ENCODE measurements around the gene DLGAP4.
A peak's percentile ranks its signal among the peaks of the same experiment; 100 is the strongest.

Gene DLGAP4

DNA sequence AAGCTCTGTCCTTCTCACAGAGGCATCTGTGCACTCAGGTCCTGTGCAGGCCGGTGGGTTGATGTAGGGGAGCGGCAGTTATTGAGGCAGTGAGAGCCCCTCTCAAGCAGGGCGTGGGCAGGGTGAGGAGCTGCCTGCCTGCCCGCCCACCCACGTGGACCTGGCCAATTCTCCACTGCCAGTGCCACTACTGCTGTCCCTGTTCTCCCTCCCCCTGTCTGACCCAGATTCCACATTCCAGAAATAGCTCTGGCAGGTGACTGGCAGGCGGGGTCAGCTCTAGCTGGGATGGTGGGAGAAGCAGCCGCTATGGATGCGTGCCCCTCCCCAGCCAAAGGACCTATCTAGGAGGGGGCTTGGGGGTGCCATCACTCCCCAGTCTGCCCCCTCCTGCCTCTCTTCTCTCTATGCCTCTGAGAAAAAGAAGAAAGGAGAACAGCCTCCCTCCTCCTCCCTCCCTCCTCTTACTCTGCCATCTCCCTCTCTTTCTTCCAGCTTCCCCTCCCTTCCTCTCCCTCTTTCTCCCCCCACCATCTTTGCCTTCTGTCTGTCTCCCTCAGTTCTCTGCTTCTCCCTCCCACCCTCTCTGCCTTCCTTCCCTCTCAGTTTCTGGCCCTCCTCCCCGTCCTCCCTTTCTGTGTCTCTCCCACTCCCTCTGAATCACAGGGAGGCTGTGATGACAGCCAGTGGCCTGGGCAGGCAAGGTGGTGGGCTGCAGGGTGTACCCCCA lies 148.7 kb downstream of the DLGAP4 start:
- ATAC-seq, result peak; percentile 73
- TF ChIP-seq BACH2 (CRISPR knock-in tag; IDR thresholded peaks at IDR 0.05; ENCODE audit: borderline replicate concordance) (no peak), ZNF565 (CRISPR knock-in tag; conservative IDR thresholded peaks at IDR 0.05; ENCODE audit: low read depth) (no peak), ZNF70 (CRISPR knock-in tag; IDR thresholded peaks at IDR 0.05) (no peak), RARB (CRISPR knock-in tag; IDR thresholded peaks at IDR 0.05) (no peak), GLIS3 (CRISPR knock-in tag; IDR thresholded peaks at IDR 0.05) (no peak), ZFP30 (CRISPR knock-in tag; IDR thresholded peaks at IDR 0.05) (no peak)
- TF ChIP-seq, protein P1, sequence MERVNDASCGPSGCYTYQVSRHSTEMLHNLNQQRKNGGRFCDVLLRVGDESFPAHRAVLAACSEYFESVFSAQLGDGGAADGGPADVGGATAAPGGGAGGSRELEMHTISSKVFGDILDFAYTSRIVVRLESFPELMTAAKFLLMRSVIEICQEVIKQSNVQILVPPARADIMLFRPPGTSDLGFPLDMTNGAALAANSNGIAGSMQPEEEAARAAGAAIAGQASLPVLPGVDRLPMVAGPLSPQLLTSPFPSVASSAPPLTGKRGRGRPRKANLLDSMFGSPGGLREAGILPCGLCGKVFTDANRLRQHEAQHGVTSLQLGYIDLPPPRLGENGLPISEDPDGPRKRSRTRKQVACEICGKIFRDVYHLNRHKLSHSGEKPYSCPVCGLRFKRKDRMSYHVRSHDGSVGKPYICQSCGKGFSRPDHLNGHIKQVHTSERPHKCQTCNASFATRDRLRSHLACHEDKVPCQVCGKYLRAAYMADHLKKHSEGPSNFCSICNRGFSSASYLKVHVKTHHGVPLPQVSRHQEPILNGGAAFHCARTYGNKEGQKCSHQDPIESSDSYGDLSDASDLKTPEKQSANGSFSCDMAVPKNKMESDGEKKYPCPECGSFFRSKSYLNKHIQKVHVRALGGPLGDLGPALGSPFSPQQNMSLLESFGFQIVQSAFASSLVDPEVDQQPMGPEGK (CRISPR knock-in tag; IDR thresholded peaks at IDR 0.05; ENCODE audit: borderline replicate concordance), result peak; percentile 38; the same call in 1 of the 2 replicates
- TF ChIP-seq, protein P2, sequence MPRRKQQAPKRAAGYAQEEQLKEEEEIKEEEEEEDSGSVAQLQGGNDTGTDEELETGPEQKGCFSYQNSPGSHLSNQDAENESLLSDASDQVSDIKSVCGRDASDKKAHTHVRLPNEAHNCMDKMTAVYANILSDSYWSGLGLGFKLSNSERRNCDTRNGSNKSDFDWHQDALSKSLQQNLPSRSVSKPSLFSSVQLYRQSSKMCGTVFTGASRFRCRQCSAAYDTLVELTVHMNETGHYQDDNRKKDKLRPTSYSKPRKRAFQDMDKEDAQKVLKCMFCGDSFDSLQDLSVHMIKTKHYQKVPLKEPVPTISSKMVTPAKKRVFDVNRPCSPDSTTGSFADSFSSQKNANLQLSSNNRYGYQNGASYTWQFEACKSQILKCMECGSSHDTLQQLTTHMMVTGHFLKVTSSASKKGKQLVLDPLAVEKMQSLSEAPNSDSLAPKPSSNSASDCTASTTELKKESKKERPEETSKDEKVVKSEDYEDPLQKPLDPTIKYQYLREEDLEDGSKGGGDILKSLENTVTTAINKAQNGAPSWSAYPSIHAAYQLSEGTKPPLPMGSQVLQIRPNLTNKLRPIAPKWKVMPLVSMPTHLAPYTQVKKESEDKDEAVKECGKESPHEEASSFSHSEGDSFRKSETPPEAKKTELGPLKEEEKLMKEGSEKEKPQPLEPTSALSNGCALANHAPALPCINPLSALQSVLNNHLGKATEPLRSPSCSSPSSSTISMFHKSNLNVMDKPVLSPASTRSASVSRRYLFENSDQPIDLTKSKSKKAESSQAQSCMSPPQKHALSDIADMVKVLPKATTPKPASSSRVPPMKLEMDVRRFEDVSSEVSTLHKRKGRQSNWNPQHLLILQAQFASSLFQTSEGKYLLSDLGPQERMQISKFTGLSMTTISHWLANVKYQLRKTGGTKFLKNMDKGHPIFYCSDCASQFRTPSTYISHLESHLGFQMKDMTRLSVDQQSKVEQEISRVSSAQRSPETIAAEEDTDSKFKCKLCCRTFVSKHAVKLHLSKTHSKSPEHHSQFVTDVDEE (CRISPR knock-in tag; IDR thresholded peaks at IDR 0.05), result no peak

DNA sequence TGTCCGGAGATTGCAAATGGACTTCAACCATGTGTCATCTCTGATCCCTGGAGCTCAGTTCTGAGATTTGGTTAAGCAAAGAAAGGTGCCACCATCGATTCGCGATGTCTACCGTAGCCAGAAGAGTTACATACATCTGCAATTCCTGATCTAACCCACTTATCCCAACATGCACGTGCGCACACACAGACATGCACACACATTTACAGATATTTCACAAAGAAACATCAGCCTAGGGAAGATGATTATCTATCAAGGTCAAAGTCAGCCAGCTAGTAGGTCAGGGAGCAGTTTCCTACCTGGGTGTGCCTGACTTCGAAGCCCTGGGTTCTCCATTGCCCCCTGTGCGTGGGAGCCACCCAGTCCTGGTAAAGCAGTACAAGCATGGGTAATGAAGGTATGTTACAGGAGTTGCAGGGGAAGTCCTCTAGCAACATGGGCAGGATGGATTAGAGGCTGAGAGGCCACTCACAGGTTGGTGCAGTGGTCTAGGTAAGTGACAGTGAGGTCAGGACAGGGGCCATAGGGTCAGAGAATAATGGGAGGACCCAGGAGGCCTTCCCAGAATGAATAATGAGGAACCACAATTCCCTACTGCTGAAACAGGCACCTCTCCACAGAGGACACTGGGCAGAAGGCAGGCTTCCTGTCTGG lies 150.0 kb downstream of the DLGAP4 start:
- ATAC-seq, result no peak
- no peak for TF ChIP-seq TOX (CRISPR knock-in tag; IDR thresholded peaks at IDR 0.05; ENCODE audit: borderline replicate concordance)

DNA sequence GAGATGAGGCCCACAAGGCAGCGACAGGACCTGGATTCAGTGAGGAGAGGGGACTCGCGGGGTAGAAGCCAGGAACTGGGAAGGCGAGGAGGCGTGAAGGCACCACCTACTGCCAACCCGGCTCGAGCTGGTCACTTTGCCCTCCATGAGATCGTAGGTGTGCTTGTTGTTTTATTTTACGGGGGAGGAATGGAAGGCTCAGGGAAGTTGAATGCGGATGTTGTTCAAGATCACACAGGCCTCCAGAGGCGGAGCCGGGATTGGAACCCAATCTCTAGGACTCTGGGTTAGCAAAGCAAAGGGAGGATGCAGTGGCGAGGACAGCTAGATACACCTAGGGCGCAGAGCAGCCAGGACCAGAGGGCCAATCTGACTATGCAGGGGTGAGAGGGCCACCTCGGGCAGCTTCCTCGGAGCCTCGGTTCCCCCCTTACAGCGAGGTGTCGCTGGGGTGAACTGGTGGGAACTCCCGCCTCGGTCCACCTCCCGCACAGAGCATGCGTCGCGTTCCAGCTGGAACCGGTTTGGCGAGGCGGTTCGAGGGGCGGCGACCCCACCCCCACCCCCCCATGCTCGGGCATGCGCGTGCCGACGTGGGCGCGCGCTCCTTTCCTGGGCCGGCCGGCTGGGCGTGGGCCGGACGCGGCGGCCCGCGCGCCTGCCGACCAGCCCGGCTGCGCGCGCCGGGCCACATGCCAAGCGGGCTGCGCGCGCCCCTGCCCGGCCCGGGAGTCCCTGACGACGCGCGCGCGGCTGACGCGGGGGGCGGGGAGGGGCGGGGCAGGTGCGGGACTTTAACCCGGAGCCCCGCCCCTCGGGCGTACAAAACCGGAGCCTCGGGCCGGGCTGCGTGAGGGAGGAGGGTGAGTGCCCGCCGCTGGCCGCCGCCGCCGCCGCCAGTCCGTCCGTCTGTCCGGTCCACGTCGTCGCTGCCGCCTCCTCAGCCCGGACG lies 154.8 kb downstream of the DLGAP4 start:
- TF ChIP-seq, protein P1 (CRISPR knock-in tag; IDR thresholded peaks at IDR 0.05; ENCODE audit: borderline replicate concordance), result 0 out of 2 replicates have a peak, but pooled peaks have one; percentile 46
- TF ChIP-seq, protein P2 (CRISPR knock-in tag; IDR thresholded peaks at IDR 0.05), result 0 out of 2 replicates have a peak, but pooled peaks have one; percentile 54
- TF ChIP-seq ZFP3 (CRISPR knock-in tag; IDR thresholded peaks at IDR 0.05), result no peak
- peak; percentile 44 for ATAC-seq

DNA sequence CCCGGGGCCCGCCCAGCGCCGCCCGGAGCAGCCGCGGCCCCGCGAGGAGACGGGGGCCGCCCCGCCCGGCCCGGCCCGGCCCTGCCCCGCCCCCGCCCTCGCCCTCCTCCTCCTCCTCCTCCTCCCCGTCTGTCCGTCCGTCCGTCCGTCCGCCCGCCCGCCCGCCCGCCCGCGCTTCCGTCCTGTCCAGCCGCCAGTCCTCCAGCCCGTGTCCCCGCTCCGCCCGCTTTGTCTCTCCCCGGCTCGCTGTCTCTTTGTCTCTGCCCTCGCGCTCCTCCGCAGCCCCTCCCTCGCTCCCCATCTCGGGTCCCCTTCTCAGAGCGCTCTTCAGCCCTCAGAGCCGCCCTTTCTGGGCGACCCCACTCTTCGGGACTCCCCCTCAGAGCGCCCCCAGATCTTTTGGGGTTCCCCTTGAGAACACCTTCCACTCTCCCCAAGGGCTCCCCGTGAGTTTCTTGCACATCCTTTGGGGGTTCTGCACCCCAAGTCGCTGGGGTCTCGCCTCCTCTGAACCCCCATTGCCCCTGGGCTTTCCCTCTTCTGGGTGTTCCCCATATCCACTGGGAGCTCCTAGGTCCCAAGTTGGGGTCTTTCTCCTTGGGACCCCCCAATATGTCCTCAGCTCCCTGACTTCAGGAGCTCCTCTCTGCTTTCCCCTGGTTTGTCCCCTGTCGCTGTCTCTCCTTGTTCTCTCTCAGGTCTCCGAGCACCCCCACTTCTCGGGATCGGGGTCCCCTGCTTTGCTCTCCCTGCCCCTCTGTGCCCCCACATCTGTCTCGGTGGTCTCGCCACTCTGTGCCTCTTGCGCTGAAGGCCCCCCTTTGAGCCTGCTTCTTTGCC lies 155.7 kb downstream of the DLGAP4 start:
- ATAC-seq, result peak; percentile 41
- TF ChIP-seq PPARA (CRISPR knock-in tag; IDR thresholded peaks at IDR 0.05; ENCODE audit: borderline replicate concordance) (no peak), ESRRG (CRISPR knock-in tag; IDR thresholded peaks at IDR 0.05) (no peak), ZFP3 (CRISPR knock-in tag; IDR thresholded peaks at IDR 0.05) (no peak), ZC3H10 (CRISPR knock-in tag; IDR thresholded peaks at IDR 0.05) (no peak), TOX (CRISPR knock-in tag; IDR thresholded peaks at IDR 0.05; ENCODE audit: borderline replicate concordance) (no peak), ARNTL (CRISPR knock-in tag; IDR thresholded peaks at IDR 0.05; ENCODE audit: borderline replicate concordance, low read depth) (no peak), TCF4 (CRISPR knock-in tag; IDR thresholded peaks at IDR 0.05; ENCODE audit: borderline replicate concordance) (no peak), CSDC2 (CRISPR knock-in tag; IDR thresholded peaks at IDR 0.05) (no peak)
- TF ChIP-seq, protein P2 (CRISPR knock-in tag; IDR thresholded peaks at IDR 0.05), result no peak

Data from SK-N-SH treated with all-trans-retinoic acid at 6 μM for 48 hours (cell line).